AG04450 (cell line): Measurements from ENCODE around the gene DUSP5. TPM values are rescaled to one million over a fixed set of nuclear protein-coding genes. Genes with fewer than 3 reads are reported as not detected.
A peak's percentile ranks its signal among the peaks of the same experiment; 100 is the strongest.

Source experiments
- CTCF ChIA-PET: fragments of 300-600, 350-600 bp; formaldehyde crosslinking; extraction: SDS; loops from one replicate; lab custom pipeline; 2022; ENCODE audit warnings: antibody characterized with exemption, inconsistent platforms; lab: Charles Lee
- POLR2A ChIA-PET: fragments of 350-600 bp; formaldehyde crosslinking; extraction: SDS; loops from one replicate; lab custom pipeline; 2021; ENCODE audit warnings: antibody characterized with exemption, inconsistent platforms; lab: Yijun Ruan, JAX
- DNase-seq: peaks from one replicate; pipeline ENCODE4 v3.0.0-alpha.2; 2011; ENCODE audit warnings: low read depth, low spot score
- H3K27ac ChIP-seq: one replicate; pipeline ENCODE4 v1.5.1; 2012; ENCODE audit warnings: low read depth, low read length, control low read depth
- H3K27me3 ChIP-seq: one replicate; pipeline ENCODE4 v1.6.0; 2012; ENCODE audit warnings: low read length; ENCODE audit not compliant: control insufficient read depth, insufficient read depth
- H3K4me3 ChIP-seq: 2 replicates; pipeline ENCODE4 v1.5.1; 2011; ENCODE audit warnings: mild to moderate bottlenecking, low read depth, low read length, control low read depth
- H3K9me3 ChIP-seq: 2 replicates; pipeline ENCODE4 v1.5.1; 2012; ENCODE audit warnings: low read length; ENCODE audit not compliant: control insufficient read depth, insufficient read depth
- polyA minus RNA-seq: library from RNA; depleted of rRNA, polyadenylated mRNA; stranded (reverse); fragments of >200 nt; gene quantifications from 2 replicates; pipeline ENCODE4 v1.2.3, GENCODE V29; 2011; rRNA and poly(A)+ RNA removed
- polyA plus RNA-seq: library from polyadenylated mRNA; depleted of rRNA; stranded (reverse); fragments of >200 nt; gene quantifications from 2 replicates; pipeline ENCODE4 v1.2.3, GENCODE V29; 2011; rRNA removed
- TF ChIP-seq, protein P1 (sequence below): IDR thresholded peaks from 2 replicates; pipeline ENCODE4 v1.5.1; 2011; ENCODE audit warnings: low read depth, low read length, control low read depth, inconsistent platforms

The DUSP5 gene
- polyA plus RNA-seq (35.7 and 39.6 TPM in 2 replicates), polyA minus RNA-seq (93.1 and 158 TPM in 2 replicates)

- Histone ChIP-seq H3K27me3 (no peaks in the 10 kb centered on the region), H3K4me3 (peak within 1 kb of the TSS; percentile 86), H3K27ac (peak within 1 kb of the TSS; percentile 87), H3K9me3 (peaks cover 4% of the 10 kb centered on the region; the same call in 1 of the 2 replicates)
- TF ChIP-seq, protein P1, sequence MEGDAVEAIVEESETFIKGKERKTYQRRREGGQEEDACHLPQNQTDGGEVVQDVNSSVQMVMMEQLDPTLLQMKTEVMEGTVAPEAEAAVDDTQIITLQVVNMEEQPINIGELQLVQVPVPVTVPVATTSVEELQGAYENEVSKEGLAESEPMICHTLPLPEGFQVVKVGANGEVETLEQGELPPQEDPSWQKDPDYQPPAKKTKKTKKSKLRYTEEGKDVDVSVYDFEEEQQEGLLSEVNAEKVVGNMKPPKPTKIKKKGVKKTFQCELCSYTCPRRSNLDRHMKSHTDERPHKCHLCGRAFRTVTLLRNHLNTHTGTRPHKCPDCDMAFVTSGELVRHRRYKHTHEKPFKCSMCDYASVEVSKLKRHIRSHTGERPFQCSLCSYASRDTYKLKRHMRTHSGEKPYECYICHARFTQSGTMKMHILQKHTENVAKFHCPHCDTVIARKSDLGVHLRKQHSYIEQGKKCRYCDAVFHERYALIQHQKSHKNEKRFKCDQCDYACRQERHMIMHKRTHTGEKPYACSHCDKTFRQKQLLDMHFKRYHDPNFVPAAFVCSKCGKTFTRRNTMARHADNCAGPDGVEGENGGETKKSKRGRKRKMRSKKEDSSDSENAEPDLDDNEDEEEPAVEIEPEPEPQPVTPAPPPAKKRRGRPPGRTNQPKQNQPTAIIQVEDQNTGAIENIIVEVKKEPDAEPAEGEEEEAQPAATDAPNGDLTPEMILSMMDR = no peak
- ChIA-PET CTCF (interaction anchor here (0.6 to 1.2 kb wide), 3 partner anchors 144 to 192 kb away, joined by 3 to 4 read pairs (median 4); no protein-coding TSS in a partner anchor), POLR2A (interaction anchor here (0.5 to 1.6 kb wide), 6 partner anchors 10 to 161 kb away, joined by 3 to 5 read pairs (median 4); no protein-coding TSS in a partner anchor)
- peak; percentile 83 for DNase-seq
Measured at GRCh38 chr10:110497438-110498086, at the start of gene DUSP5. DUSP5 (plus strand) TSS chr10:110497907; CDS start chr10:110498122, 215 bp downstream.

GRCh38 chr10:110448682-110449418 lies 48.9 kb upstream of the DUSP5 start:
- DNase-seq = no peak
- Histone ChIP-seq H3K27me3 (no peaks in the 10 kb centered on the region), H3K27ac (no peak overlapping the region), H3K4me3 (no peak overlapping the region), H3K9me3 (no peaks in the 10 kb centered on the region)
- CTCF ChIA-PET = interaction anchor here (1.1 kb wide), 1 partner anchor 94 kb away, joined by 5 read pairs; no protein-coding TSS in a partner anchor
- POLR2A ChIA-PET = no interaction called here
- TF ChIP-seq, protein P1 = no peak

DNA sequence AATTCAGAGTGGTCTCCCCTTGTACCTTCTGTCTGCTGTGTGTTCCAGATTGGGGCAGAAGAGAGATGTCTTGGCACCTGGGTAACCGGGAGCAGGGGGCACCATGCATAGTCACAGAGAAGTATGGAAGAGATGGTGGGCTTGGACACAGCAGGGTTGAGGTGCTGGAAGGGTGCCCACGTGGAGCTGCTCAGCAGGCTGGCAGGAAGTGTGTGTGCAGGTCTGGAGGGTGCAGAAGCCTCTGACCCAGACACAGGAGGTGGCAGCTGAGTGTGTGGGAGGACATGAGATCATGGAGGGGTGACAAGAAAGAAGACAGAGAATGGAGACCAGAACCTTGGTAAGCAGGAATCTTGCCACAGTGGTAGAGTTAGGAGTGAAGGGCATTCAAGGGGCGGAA lies 42.3 kb upstream of the DUSP5 start:
- ChIA-PET CTCF (interaction anchor here (0.5 to 0.6 kb wide), 3 partner anchors 9 to 102 kb away, joined by 3 read pairs; no protein-coding TSS in a partner anchor), POLR2A (no interaction called here)
- no peaks in the 10 kb centered on the region for H3K9me3 ChIP-seq
- H3K4me3 ChIP-seq = no peak overlapping the region
- H3K27me3 ChIP-seq = no peaks in the 10 kb centered on the region
- TF ChIP-seq, protein P1 = no peak
- H3K27ac ChIP-seq = no peak overlapping the region
- DNase-seq = no peak

GRCh38 chr10:110456046-110456445 lies 41.7 kb upstream of the DUSP5 start:
- no peak for DNase-seq
- H3K4me3 ChIP-seq = no peak overlapping the region
- TF ChIP-seq, protein P1 = no peak
- H3K27ac ChIP-seq = no peak overlapping the region
- H3K9me3 ChIP-seq = no peaks in the 10 kb centered on the region
- POLR2A ChIA-PET = no interaction called here
- CTCF ChIA-PET = interaction anchor here (0.6 kb wide), 1 partner anchor 9 kb away, joined by 3 read pairs; no protein-coding TSS in a partner anchor
- H3K27me3 ChIP-seq = no peaks in the 10 kb centered on the region
